ENCODE data around the gene DAB2IP.

DNA sequence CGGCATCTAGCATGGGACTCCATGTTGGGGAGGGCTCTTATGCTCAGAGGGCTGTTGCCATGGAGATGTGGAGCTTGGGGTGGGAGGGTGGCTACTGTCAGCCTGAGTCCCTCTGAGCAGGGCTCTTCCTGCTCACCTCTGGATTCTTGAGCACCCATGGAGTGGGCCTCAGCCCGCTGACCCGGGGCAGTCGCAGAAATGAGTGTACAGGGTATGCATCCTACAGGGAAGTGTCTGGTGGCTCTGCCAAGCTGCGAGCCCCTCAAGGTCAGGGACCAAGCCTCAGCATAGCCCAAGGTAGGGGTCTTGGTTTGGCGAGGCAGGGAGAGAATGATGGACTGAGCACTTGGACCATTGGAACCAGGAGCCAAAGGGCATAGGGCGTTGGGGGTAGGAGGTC is 104.1 kb downstream of the DAB2IP start:
- no peak for TF ChIP-seq EZH2 (IDR thresholded peaks at IDR 0.05; ENCODE audit: low read length, missing control alignments)
- TF ChIP-seq, protein P1, sequence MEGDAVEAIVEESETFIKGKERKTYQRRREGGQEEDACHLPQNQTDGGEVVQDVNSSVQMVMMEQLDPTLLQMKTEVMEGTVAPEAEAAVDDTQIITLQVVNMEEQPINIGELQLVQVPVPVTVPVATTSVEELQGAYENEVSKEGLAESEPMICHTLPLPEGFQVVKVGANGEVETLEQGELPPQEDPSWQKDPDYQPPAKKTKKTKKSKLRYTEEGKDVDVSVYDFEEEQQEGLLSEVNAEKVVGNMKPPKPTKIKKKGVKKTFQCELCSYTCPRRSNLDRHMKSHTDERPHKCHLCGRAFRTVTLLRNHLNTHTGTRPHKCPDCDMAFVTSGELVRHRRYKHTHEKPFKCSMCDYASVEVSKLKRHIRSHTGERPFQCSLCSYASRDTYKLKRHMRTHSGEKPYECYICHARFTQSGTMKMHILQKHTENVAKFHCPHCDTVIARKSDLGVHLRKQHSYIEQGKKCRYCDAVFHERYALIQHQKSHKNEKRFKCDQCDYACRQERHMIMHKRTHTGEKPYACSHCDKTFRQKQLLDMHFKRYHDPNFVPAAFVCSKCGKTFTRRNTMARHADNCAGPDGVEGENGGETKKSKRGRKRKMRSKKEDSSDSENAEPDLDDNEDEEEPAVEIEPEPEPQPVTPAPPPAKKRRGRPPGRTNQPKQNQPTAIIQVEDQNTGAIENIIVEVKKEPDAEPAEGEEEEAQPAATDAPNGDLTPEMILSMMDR (conservative IDR thresholded peaks at IDR 0.05 in 1 of 2, IDR thresholded peaks at IDR 0.05 in 1 of 2; ENCODE audit: low read depth in 1 of 2, low read length in 2 of 2), result no peak
